ENCODE data around the gene HS6ST1.
A peak's percentile ranks its signal among the peaks of the same experiment; 100 is the strongest.
"Not testable (repeated sequence)": the region's sequence is repeated elsewhere in the genome, so short reads cannot be mapped to it uniquely, and the experiment has no call there.

Gene HS6ST1

DNA sequence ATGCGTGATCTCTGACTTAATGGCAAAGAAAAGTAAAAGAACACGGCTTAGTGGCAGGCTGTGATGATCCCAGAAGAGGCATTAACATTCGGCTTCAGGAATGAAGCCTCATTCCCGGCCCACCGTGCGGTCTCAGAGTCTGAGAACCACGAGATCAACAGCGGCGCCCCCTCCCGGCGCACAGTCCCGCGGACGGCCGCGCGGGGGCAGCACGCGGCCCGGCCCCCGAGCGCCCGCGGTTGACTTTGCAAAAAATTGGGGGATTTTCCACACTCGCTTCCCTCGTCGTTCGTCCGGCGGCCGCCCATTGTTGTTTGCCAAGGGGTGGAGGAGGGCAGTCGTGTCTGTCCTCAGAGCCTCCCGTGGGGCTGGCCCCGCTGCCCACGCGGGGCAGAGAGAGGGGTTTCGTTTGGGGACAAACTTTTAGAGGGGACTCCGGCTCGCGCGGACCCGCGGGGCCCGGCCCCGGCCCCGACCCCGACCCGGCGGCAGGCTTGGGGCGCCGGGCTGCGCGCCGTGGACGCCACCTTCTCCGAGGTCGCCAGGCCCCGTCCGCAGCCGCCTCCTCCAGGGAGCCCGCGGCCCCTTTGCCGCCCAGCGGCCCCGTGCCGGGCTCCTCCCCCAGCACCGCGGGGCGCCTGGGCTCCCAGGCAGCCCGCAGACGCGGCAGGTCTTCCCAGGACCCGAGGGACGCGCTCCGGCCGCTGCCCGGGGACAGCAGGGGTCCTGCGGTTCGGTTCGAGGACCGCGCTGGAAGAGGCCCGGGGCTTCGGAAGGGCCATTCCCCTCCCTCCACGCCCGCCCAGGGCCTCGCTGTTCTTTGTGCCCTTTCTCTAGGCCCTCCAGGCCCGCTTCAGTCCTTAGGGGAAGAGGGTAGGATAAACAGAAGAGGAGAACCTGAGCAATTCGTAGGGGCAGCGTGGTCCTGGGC lies 3.4 kb upstream of the HS6ST1 start:
- peak; percentile 42 for DNase-seq (ENCODE audit: low read depth)

DNA sequence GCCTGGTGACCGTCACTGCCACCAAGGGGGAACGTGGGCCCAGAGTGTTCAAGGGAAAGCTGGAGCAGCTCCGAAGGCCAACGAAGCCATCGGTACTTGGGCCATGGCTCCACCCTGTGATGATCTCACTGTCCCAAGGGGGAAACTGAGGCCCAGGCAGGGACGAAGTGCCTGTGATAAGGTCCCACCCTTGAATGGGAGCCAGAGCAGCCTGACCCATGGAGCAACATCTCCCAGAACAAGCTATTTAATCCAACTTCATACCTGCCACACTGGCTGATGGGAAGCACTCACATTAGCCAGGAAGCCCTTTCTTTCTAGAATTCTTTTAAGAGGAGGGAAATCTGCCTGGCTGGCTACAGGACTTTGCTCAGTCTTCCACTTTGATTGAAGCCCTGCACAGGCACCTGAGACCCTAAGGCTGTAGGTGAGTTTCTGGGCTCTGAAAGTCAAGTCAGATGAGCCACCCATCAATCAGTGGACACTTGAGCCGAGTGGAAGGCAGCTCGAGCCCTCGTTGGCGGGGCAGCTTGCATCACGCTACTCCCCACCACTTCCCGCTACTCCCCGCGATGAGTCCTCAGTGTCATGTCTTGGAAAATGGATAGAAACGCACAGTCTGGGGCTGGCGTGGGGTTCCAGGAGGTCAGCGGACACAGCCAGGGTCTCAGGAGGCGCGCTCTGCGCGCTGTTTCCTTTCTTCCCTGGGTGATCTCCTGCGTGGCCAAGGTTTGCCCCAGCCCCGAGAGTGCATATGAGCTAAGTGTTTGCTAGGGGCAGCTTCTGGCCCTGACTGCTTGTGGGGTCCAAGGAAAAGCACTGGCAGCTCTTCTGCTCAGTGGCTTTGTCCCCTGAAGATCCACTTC lies 2.5 kb upstream of the HS6ST1 start:
- no peak for DNase-seq (ENCODE audit: low read depth)

DNA sequence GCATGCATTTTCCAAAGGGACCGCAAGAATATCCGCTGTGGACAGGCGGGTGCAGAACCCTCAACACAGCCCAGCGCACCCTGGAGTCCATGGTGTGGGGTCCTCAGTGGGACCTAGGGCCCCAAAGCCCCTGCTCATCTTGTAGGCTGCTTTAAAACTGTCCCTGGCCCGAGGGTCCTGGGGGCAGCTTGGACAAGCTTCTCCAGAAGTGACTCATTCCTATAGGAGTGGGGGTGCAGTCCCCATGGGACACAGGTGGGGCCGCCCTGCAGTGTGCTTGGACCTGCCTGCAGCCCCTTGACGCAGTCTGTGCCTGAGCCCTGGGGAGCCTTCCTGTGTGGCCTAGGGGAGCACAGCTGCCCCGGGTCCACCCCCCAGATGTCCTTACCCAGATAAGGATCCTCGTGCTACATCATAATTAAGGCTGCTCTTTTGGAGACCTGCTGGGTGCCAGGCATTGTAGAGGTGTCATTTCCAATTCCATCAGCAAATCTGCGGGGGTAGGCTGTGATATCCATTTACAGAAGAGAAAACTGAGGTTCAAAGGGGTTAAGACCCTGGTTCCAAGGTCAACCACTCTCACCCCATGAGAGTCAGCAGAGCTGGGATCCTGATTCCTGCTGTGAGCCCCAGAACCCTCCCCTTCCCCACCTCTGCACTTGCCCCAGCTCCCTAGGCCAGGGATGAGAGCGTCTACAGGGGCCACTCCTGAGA lies 1.7 kb upstream of the HS6ST1 start:
- no peak for DNase-seq (ENCODE audit: low read depth)

DNA sequence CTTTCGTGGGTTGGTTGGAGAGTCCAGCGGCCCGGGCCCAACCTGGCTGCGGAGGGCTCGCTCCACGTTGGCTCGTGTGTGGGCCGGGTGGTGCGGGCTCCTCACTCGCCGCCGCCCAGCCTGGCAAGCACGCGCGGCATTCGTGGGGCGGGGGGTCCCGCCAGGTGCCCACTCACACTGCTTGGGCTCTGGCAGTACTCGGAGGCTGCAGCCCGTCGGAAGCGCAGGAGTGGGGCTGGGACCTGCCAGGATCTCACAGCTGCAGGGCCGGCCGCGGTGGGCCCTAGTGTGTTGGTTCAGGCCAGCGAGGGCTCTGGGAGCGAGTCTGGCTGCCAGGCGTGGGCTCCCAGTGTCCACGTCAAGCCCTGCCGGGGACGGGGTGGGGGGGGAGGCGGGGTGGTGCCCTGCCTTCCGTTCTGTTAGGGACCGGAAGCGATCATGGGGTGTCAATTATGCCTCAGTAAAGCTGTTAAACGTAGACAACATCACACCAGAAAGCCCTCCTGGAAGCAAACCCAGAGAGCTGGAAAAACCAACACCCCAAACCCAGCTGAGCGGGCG lies 1.0 kb upstream of the HS6ST1 start:
- DNase-seq (ENCODE audit: low read depth): no peak

DNA sequence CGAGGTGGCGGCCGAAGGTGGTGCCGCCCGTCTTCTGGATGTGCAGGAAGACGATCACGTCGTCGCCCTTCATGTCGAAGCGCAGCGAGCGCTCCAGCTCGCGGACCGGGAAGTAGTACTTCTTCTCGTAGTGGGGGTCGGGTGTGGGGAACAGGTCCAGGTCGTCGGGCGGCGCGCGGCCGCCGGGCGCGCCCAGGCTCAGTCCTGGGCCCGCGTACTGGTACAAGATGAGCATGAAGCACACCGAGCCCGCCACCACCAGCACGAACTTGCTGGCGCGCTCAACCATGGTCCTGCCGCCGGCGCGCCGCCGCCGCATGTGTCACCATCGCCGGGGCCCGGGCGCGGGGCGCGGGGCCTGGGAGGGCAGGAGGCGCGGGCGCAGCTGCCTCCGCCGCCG lies 423 bp downstream of the HS6ST1 start:
- DNase-seq (ENCODE audit: low read depth): not testable (repeated sequence)

DNA sequence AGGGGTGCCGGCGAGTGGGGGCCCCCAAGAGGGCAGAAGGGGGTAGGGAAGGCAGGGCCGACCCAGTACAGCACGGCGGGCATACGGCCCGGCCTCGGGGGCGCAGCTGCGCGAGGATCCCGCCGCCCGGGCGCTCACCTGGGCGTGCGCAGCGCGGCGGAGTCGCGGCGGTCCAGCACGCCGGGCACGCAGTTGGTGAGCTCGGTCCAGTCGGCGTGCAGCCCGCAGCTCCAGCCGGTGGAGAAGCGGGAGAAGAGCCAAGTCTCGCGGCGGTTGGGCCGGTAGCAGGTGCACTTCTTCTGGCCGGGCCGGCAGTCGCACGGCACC lies 806 bp downstream of the HS6ST1 start:
- DNase-seq (ENCODE audit: low read depth): not testable (repeated sequence)

DNA sequence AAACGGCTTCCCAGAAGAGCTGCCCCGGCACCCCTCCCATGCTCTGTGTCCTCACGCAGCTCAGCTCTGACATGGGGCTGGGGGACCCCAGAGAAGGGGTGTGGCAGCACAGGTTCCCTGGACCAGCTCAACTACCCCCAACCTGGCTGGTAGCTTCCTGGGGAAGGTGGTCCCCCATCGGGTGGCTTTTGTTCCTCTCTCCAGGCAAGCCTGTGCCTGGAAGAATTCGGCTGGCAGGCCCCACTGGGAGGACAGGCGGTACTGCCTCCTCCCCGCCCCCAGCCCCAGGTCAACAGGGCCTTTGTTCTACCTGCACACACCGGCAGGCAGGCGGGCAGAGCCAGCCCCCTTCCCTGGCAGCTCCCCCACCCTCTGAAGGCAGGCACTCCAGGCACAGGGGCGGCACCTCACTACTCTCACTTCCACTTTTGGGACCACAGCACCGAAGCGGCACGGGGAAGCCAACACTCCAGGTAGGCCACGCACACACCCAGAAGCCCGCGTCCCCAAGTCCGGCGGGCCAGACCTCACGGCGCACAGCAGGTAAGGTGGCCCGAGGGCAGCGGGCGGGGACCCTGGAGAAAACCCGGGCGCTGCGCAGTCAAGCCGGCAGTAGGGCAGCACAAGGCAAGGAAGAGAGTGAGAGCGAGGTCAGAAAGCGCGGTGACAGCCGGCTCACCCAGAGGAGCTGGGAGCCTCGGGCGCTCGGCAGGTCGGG lies 1.3 kb downstream of the HS6ST1 start:
- no peak for DNase-seq (ENCODE audit: low read depth)

DNA sequence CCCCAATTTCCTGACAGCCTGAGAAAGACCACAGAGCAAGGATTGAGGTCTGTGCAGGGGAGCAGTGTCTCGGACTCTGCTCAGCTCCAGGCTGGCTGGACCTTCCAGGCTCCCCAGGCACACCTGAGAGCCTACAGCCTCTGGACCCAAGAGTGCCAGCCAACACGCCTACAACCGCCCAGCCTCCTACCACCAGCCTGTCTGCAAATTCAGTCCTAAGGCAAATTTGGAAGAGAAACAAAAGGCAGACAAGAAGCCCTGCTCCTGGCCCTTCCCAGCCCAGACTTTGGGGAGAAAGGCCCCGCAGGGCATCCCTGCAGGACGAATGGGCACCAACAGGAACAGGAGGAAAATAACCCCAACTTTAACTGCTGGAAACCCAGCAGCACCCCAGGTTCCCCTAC lies 1.9 kb downstream of the HS6ST1 start:
- no peak for DNase-seq (ENCODE audit: low read depth)

DNA sequence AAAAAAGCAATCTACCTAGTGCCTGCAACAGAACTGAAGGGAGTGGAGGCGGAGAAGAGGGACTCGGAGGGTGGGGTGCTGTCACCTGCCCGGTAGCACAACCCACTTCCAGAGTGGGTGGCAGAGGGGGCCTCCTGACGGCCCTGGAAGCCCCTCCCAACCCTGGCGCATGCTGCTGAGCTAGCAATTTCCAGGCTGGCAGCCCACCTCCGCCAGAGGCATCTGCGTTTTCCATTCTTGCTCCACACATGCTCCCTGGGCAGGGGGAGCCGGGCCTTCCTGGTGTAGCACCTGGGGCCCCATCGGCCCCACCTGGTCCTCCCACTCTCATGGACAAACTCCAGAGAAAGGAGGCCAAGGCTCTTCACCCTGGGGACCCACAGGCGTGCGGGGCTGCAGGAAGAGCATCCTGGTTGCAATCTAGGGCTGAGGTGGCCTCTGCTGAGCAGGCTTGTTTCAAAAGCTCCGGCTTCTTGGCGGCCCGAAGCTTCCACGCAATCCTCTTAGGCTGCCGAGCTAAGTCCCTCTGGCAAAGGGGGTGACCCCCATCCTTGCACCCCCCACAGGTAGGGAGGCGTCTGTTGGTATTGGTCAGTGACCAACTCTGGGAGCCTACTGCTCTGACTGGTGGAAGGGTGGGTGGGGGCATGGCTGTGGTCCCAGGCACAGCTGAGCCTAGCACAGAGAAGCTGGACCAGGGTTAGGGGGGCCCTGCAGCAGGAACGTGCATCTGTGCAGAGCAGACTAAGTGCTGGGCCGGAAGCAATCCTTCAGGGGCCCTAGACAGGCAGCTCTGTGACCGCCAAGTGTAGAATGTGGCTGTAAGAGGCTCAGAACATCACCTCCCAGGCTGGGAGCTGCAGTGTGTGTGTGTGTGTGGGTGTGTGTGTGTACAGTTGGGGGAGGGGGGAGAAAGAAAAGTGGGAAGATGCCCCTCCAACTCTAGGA lies 2.6 kb downstream of the HS6ST1 start:
- no peak for DNase-seq (ENCODE audit: low read depth)

DNA sequence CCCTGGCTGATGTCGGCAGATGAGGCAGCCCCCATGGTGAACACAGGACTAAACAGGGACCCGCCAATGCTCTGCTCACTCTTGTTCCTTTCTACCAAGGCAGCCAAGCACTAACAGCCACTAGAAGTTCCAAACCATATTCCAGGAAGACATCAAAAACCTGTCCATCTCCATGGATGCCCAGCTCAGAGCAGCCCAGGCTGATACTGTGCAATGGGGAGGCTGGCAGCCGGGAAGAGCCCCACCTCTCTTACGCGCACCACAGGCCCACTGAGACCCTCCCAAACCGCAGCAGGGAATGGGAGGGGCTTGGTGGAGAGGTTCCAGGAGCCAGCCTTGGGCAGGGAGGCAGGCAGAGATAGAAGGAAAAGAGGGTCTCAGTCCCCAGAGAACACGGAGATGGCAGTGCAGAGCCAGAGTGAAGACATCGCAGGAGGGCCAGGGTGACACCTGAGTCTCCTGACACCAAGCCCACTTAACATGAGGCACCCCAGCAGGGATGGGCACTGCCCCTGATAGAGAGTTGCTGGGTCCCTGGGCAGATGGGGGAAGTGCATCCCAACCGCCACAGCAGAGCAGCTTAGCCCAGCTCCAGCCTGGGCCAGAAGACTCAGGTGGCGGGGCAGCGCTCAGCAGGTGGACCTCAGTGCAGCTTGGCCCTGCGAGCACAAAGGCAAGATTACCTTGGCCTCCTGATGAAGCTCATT lies 3.4 kb downstream of the HS6ST1 start:
- no peak for DNase-seq (ENCODE audit: low read depth)

DNA sequence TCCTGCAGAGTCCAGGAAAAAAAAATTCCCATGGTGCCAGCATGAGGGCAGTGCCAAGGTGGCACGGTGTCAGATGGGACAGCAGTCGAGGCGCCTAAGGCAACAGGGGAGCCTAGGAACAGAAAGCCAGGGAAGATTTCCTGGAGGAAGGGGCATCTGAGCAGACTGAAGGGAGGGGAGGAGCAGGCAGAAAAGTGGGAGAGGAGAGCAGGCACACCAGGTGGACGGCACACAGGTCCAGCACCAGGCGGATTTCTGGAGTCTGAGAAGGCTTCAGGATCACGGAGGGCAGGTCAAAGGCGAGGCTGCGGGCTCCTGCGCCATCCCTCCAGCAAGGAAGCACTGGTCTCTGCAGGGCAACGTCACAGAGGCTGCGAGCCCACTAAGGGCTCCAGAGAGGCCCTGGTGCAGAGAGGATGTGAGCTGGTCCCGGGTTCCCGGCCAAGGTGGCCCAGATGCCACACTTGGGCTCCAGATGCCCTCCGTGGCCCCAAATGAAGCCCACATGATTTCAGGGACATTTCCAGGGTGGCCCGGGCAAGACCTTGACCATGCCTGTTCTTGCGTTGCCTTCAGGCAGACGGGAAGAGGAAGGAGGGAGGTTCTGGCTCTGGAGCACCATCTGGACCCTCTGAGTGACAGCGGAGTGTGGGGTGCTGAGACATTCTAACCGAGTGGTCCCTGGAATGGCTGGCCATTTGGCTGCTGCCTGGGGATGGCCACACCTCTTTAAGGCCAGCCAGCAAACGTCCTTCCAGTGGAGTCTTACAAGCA lies 4.1 kb downstream of the HS6ST1 start:
- no peak for DNase-seq (ENCODE audit: low read depth)

DNA sequence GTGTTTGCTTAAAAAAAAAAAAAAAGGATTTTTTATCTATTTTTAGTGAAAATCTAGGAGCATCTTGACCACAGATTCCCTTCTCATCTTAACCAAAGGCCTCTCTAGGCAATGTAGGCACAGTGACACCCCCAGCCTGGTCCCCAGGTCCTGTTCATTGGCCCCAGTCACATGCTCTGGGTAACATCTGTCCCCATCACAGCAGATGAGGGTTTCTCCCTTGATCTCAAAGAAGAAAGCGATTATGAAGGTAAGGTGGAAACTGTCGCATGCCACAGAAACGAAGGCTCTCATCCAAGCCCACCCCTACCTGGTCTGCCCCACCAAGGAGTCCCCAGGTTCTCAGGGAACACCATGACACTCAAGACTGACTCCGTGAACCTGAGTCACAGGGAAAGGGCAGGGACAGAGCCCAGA lies 4.7 kb downstream of the HS6ST1 start:
- no peak for DNase-seq (ENCODE audit: low read depth)

DNA sequence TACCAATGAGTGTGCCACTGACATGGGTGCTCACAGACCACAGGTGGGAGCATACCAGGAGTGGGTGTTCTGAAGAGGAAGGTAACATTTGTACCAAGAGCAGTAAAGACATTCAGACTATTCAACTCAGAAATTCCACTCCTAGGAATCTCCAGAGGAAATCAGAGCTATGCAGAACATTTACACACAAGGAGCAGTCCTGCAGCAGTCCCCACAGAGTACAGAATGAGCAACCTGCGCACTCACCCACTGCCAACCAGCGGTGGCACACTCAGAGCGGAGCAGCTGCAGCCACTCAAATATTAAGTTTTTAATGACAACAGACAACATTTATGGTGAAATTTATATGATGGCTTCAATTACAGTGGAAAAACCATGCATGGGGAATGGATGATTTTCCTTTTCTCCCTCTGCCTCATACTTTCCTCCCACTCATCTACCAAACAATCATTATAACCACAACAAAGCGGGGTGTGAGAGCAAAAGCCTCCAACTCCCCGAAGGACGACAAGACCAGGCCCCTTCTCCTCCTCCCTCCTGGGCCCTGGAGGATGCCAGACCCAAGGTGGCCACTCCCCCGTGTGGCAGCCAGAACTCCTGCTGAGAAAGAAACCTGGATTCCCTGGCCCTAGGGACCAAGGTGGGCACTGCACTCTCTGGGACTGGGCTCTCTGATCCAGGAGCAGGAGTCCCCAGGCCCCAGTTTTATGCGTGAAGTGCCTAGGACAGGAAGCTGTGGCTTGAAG lies 5.4 kb downstream of the HS6ST1 start:
- no peak for DNase-seq (ENCODE audit: low read depth)

DNA sequence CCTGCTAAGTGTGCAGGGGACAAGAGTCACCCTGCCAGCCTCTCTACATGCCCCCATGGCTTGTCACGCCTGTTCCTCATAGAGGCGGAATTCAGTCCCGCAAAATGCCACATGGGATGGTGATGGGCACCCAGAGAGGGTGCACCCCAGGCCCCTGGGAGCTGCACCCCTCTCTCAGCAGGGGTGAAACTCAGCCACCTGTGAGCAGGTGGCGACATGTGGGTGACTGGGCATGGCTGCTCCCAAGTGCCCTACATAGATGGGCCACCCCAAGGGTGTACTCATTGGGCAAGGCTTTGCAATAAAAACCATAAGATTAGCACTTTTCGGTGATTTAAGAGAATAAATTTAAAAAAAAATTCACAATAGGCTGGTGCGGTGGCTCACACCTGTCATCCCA lies 6.3 kb downstream of the HS6ST1 start:
- no peak for DNase-seq (ENCODE audit: low read depth)

DNA sequence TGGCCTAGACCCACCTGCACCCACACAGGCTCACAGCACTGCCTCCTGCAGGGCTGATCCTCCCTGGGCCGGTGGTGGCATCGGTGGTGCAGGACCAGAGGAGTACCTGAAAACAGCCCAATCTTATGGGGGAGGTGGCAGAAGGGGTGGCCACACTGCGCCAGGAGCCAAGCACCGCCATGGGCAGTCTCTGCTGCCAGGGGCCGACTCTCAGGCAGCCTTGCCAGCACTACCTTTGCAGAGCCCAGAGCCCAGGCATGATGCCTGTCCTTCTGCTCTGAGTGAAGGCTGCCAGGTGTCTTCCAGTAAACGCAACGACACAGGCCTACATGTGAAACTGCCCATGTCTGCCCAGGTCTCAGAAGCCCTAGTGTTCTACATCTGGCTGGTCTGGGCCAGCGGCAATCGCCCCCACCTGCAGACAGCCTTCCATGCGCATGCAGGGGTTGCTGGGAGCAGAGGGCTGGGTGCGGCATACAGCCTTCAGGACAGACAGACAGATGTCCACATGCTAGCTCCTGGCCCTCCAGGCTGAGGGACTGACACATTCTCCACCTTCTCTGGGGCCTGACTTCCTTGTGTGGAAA lies 6.8 kb downstream of the HS6ST1 start:
- DNase-seq (ENCODE audit: low read depth): no peak

DNA sequence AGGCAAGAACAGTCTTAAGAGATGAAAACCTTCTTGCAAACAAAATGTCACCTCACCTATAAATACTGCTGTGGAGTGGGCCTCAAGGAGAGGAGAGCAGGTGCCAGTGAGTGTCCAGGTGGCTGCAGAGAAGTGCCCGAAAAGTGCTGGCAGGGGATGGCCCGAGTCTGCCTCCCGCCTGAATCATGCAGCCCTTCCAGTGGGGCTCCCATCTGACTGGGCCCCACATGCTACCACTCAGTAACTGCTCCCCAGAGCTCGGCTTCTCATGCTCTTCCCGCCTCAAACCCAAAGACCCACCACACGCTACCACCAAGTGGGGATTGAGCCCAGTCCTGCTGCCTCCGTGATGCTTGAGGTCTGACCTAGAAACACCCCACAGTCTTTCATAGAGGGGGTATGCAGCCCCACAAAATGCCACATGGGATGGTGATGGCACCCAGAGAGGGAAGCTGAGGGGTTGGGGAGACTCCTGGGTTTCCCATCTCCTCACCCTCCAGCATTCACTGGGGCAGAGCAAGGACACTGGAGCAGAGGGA lies 7.4 kb downstream of the HS6ST1 start:
- DNase-seq (ENCODE audit: low read depth): no peak

DNA sequence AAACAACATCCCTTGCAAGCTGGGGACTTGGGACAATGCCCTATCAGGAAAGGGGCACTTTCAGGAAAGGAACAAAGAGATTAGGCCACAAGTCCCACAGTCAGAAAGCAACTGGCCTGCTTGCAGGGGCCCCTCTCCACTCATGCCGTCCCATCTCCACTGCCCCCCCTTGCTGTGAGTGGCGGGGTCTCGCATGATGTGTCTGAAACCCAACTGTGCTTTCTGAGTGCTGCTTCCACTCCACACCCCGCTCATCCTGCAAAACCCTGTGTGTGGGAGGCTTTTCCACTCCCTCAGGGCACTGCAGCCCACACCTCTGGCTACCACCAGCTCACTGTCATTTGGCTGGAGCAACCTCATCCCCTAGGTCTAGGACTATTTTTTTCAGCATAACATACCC lies 7.9 kb downstream of the HS6ST1 start:
- no peak for DNase-seq (ENCODE audit: low read depth)
